SU-DHL-6 (cell line): ENCODE measurements around the gene SPINT4.
"Not testable (repeated sequence)": the region's sequence is repeated elsewhere in the genome, so short reads cannot be mapped to it uniquely, and the experiment has no call there.

Source experiments
- H2AFZ ChIP-seq: fragments of 200-600 bp; sonication (generic); 2 replicates; pipeline ENCODE4 v1.6.1; 2014; ENCODE audit warnings: low read depth, mild to moderate bottlenecking, moderate library complexity, mixed read lengths, antibody characterized with exemption, low read length; ENCODE audit not compliant: severe bottlenecking
- H3F3A ChIP-seq: fragments of 200-600 bp; shearing (Covaris generic); 2 replicates; pipeline ENCODE4 v1.6.0; 2016; ENCODE audit warnings: antibody characterized with exemption, mild to moderate bottlenecking; ENCODE audit not compliant: insufficient read depth
- H3K27ac ChIP-seq: fragments of 200-600 bp; sonication (generic); 2 replicates; pipeline ENCODE4 v1.5.1; 2016; ENCODE audit warnings: low read depth, mild to moderate bottlenecking, low read length, moderate library complexity, mixed read lengths
- H3K27me3 ChIP-seq: fragments of 200-600 bp; sonication (generic), shearing (Covaris generic); 2 replicates; pipeline ENCODE4 v1.6.0; 2014; ENCODE audit warnings: mild to moderate bottlenecking, low read length
- H3K36me3 ChIP-seq: fragments of 200-600 bp; sonication (generic); 2 replicates; pipeline ENCODE4 v1.6.1; 2014; ENCODE audit warnings: mild to moderate bottlenecking, low read length, mixed read lengths
- H3K4me2 ChIP-seq: fragments of 300-600, 200-600 bp; shearing (Covaris generic), sonication (generic); 2 replicates; pipeline ENCODE4 v1.6.0; 2014; ENCODE audit warnings: low read length, low read depth, mild to moderate bottlenecking; ENCODE audit not compliant: poor library complexity, severe bottlenecking
- H3K4me3 ChIP-seq: fragments of 200-600 bp; sonication (generic); 2 replicates; pipeline ENCODE4 v1.5.1; 2014; ENCODE audit warnings: antibody characterized with exemption, low read length, mild to moderate bottlenecking, mixed read lengths; ENCODE audit not compliant: insufficient read depth, poor library complexity, severe bottlenecking
- H3K79me2 ChIP-seq: fragments of 200-600 bp; sonication (generic); 2 replicates; pipeline ENCODE4 v1.6.1; 2014; ENCODE audit warnings: mild to moderate bottlenecking, low read length, moderate library complexity; ENCODE audit not compliant: insufficient read depth
- H3K9ac ChIP-seq: fragments of 200-600 bp; sonication (generic); 2 replicates; pipeline ENCODE4 v1.7.0; 2014; ENCODE audit warnings: mild to moderate bottlenecking, low read length
- H3K9me2 ChIP-seq: fragments of 200-600 bp; sonication (generic); replicated peaks from 2 replicates; pipeline ENCODE4 v1.6.1; 2014; ENCODE audit warnings: low read length; ENCODE audit not compliant: insufficient read depth
- H3K9me3 ChIP-seq: fragments of 200-600 bp; sonication (generic); 2 replicates; pipeline ENCODE4 v1.6.1; 2014; ENCODE audit warnings: low read length, mixed read lengths; ENCODE audit not compliant: insufficient read depth
- H4K20me1 ChIP-seq: fragments of 200-600 bp; sonication (generic); 2 replicates; pipeline ENCODE4 v1.6.1; 2014; ENCODE audit warnings: low read depth, mild to moderate bottlenecking, antibody characterized with exemption, low read length, moderate library complexity, mixed read lengths
- CTCF ChIP-seq: fragments of 200-600 bp; sonication (generic); IDR thresholded peaks from one replicate; pipeline ENCODE4 v1.5.1; 2017; ENCODE audit warnings: antibody characterized with exemption, mild to moderate bottlenecking, low read length, moderate library complexity; ENCODE audit not compliant: insufficient read depth, poor library complexity, severe bottlenecking
- EZH2phosphoT487 ChIP-seq: fragments of 200-600 bp; sonication (generic), shearing (Covaris generic); conservative IDR thresholded peaks from 2 replicates; pipeline ENCODE4 v1.6.1; 2018; ENCODE audit warnings: mild to moderate bottlenecking, antibody characterized with exemption, low read length, moderate library complexity, mixed read lengths

Gene SPINT4

GRCh38 chr20:45761966-45762365 is 39.8 kb downstream of the SPINT4 start:
- H3K36me3 ChIP-seq, H3K27me3 ChIP-seq, H3K4me3 ChIP-seq, H3F3A ChIP-seq, H3K79me2 ChIP-seq, H4K20me1 ChIP-seq, H3K9me2 ChIP-seq, H3K9ac ChIP-seq, H3K27ac ChIP-seq, H2AFZ ChIP-seq, H3K9me3 ChIP-seq, H3K4me2 ChIP-seq: not testable (repeated sequence)

GRCh38 chr20:45764618-45765282 is 42.6 kb downstream of the SPINT4 start:
- not testable (repeated sequence) for H2AFZ ChIP-seq, H3K9me3 ChIP-seq, H3K4me2 ChIP-seq, H4K20me1 ChIP-seq, H3K27ac ChIP-seq, H3K79me2 ChIP-seq, H3K4me3 ChIP-seq, H3K36me3 ChIP-seq, H3K9ac ChIP-seq, H3K27me3 ChIP-seq, H3K9me2 ChIP-seq, H3F3A ChIP-seq

- no peak overlapping the region for H3K4me3 ChIP-seq
- H3K27me3 ChIP-seq = no peaks in the 10 kb centered on the region
- TF ChIP-seq CTCF (no peak), EZH2phosphoT487 (no peak)
- H3K9me2 ChIP-seq = no peaks in the 10 kb centered on the region
- H3K27ac ChIP-seq = no peak overlapping the region
- H3K9me3 ChIP-seq = no peaks in the 10 kb centered on the region
- no peaks in the 10 kb centered on the region for H3F3A ChIP-seq
- H2AFZ ChIP-seq = no peak overlapping the region
- H3K9ac ChIP-seq = no peak overlapping the region
- H4K20me1 ChIP-seq = no peaks in the 10 kb centered on the region
- no peaks in the 10 kb centered on the region for H3K79me2 ChIP-seq
- H3K36me3 ChIP-seq = no peaks in the 10 kb centered on the region
- no peak overlapping the region for H3K4me2 ChIP-seq
Observed at GRCh38 chr20:45765307-45765875, 43.2 kb downstream of the SPINT4 start.

- Histone ChIP-seq H2AFZ (no peak overlapping the region), H3K4me3 (no peak overlapping the region), H3K9me3 (no peaks in the 10 kb centered on the region), H3K79me2 (no peaks in the 10 kb centered on the region), H3K36me3 (no peaks in the 10 kb centered on the region), H3K27ac (no peak overlapping the region), H3K4me2 (no peak overlapping the region), H3F3A (no peaks in the 10 kb centered on the region), H3K9me2 (no peaks in the 10 kb centered on the region), H3K9ac (no peak overlapping the region), H4K20me1 (no peaks in the 10 kb centered on the region), H3K27me3 (no peaks in the 10 kb centered on the region)
- no peak for TF ChIP-seq CTCF
- TF ChIP-seq EZH2phosphoT487 = no peak
Observed at GRCh38 chr20:45765980-45766379, 43.8 kb downstream of the SPINT4 start.
